ENCODE data around the gene SLC22A12.

DNA sequence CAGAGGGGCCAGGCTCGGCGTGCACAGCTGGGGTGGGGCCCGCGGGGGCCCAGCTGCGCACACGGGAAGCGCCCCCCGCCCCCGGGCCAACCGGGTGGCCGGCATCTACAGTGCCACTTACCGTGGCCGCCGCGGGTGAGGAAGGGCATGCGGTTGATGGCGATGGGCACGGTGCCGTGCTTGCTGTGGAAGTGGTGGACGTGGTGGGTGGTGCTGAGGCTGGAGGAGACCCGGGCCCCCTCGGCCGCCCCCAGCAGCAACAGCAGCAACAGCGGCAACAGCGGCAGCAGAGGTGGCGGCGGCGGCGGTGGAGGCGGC is 51.4 kb downstream of the SLC22A12 start:
- TF ChIP-seq, protein P1, sequence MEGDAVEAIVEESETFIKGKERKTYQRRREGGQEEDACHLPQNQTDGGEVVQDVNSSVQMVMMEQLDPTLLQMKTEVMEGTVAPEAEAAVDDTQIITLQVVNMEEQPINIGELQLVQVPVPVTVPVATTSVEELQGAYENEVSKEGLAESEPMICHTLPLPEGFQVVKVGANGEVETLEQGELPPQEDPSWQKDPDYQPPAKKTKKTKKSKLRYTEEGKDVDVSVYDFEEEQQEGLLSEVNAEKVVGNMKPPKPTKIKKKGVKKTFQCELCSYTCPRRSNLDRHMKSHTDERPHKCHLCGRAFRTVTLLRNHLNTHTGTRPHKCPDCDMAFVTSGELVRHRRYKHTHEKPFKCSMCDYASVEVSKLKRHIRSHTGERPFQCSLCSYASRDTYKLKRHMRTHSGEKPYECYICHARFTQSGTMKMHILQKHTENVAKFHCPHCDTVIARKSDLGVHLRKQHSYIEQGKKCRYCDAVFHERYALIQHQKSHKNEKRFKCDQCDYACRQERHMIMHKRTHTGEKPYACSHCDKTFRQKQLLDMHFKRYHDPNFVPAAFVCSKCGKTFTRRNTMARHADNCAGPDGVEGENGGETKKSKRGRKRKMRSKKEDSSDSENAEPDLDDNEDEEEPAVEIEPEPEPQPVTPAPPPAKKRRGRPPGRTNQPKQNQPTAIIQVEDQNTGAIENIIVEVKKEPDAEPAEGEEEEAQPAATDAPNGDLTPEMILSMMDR (IDR thresholded peaks at IDR 0.05): no peak
- TF ChIP-seq POLR2A (IDR thresholded peaks at IDR 0.05): no peak

Data from right lobe of liver (tissue), 4 donors.